Mammary epithelial cell (primary cell): Measurements from ENCODE around the gene PGA4.
"Not testable (repeated sequence)": the region's sequence is repeated elsewhere in the genome, so short reads cannot be mapped to it uniquely, and the experiment has no call there.

Experiments used
- EZH2 ChIP-seq: IDR thresholded peaks from 2 replicates; pipeline ENCODE4 v1.6.1; 2012; ENCODE audit warnings: low read length, inconsistent platforms, borderline replicate concordance
- TF ChIP-seq, protein P1 (sequence below), 2 donors: IDR thresholded peaks in 1 of 2; conservative IDR thresholded peaks in 1 of 2; 2 replicates each; pipeline ENCODE4 v1.5.1; 2011 to 2012; ENCODE audit warnings: inconsistent platforms in 2 of 2, low read length in 2 of 2, mild to moderate bottlenecking in 2 of 2, control low read depth in 1 of 2, low read depth in 1 of 2; ENCODE audit not compliant: insufficient read depth in 1 of 2; ENCODE audit errors: extremely low read depth in 1 of 2

GRCh38 chr11:61207636-61208310 lies 14.4 kb upstream of the PGA4 start:
- TF ChIP-seq, protein P1, sequence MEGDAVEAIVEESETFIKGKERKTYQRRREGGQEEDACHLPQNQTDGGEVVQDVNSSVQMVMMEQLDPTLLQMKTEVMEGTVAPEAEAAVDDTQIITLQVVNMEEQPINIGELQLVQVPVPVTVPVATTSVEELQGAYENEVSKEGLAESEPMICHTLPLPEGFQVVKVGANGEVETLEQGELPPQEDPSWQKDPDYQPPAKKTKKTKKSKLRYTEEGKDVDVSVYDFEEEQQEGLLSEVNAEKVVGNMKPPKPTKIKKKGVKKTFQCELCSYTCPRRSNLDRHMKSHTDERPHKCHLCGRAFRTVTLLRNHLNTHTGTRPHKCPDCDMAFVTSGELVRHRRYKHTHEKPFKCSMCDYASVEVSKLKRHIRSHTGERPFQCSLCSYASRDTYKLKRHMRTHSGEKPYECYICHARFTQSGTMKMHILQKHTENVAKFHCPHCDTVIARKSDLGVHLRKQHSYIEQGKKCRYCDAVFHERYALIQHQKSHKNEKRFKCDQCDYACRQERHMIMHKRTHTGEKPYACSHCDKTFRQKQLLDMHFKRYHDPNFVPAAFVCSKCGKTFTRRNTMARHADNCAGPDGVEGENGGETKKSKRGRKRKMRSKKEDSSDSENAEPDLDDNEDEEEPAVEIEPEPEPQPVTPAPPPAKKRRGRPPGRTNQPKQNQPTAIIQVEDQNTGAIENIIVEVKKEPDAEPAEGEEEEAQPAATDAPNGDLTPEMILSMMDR (conservative IDR thresholded peaks at IDR 0.05 in 1 of 2, IDR thresholded peaks at IDR 0.05 in 1 of 2; ENCODE audit: extremely low read depth in 1 of 2, insufficient read depth in 1 of 2, low read depth in 1 of 2, low read length in 2 of 2): not testable (repeated sequence)
- not testable (repeated sequence) for TF ChIP-seq EZH2
